GM12878 (cell line): ENCODE results near the gene PRTFDC1. TPM values are rescaled to one million over a fixed set of nuclear protein-coding genes. Genes with fewer than 3 reads are reported as not detected.
A peak's percentile ranks its signal among the peaks of the same experiment; 100 is the strongest.

Source experiments
- ATAC-seq: fragments of 200-7000 bp; cut with Tn5 transposase; 3 replicates; pipeline ENCODE4 v1.9.1; 2020; ENCODE audit warnings: mild to moderate bottlenecking, moderate library complexity
- Bru-seq: library from RNA; stranded (reverse); fragments of 400-500 nt; gene quantifications from one replicate; lab custom pipeline; 2021; lab: Mats Ljungman, UMichigan
- BruChase-seq, 2 experiments: library from RNA; stranded (reverse); fragments of 400-500 nt; gene quantifications; one replicate each; lab custom pipeline; 2021; lab: Mats Ljungman, UMichigan
- BruUV-seq: library from RNA; stranded (reverse); fragments of 400-500 nt; replicated peaks from 2 replicates; lab custom pipeline; 2021; lab: Mats Ljungman, UMichigan
- CTCF ChIA-PET: fragments of 300-600 bp; sonication (Branson Sonifier 250); formaldehyde crosslinking; extraction: SDS; loops from one replicate; lab custom pipeline; 2021; ENCODE audit warnings: inconsistent platforms; lab: Yijun Ruan, JAX
- POLR2A ChIA-PET: fragments of 350-600 bp; formaldehyde crosslinking; extraction: SDS; loops from one replicate; lab custom pipeline; 2021; ENCODE audit warnings: inconsistent platforms; lab: Charles Lee
- RAD21 ChIA-PET: fragments of 300-600 bp; sonication (Branson Sonifier 250); formaldehyde crosslinking; loops from one replicate; lab custom pipeline; 2023; ENCODE audit warnings: antibody characterized with exemption; ENCODE audit not compliant: unreplicated experiment; lab: Charles Lee
- SMC1A ChIA-PET: fragments of 300-600 bp; sonication (Branson Sonifier 250); formaldehyde crosslinking; loops from one replicate; lab custom pipeline; 2023; ENCODE audit not compliant: unreplicated experiment, uncharacterized antibody; lab: Charles Lee
- DNase-seq: peaks from one replicate; pipeline ENCODE4 v3.0.0-alpha.2; 2011; ENCODE audit warnings: low read depth, low spot score
- FAIRE-seq: peaks from 3 replicates; lab custom pipeline; 2011; peaks lifted over from hg19 to GRCh38; lab: Jason Lieb, UNC
- H2AFZ ChIP-seq: 2 replicates; pipeline ENCODE4 v1.6.0; 2011; ENCODE audit warnings: low read depth, low read length, control low read depth; ENCODE audit not compliant: control insufficient read depth
- H3K27ac ChIP-seq: 2 replicates; pipeline ENCODE4 v1.5.1; 2011; ENCODE audit warnings: control low read depth; ENCODE audit not compliant: control insufficient read depth, insufficient read depth
- H3K27me3 ChIP-seq, 2 experiments: replicated peaks in 1 of 2; 2 replicates each; pipeline versions ENCODE4 v1.6.0 to v1.6.1; 2011; ENCODE audit warnings: low read length in 1 of 2; ENCODE audit not compliant: control insufficient read depth in 2 of 2, insufficient read depth in 2 of 2
- H3K36me3 ChIP-seq, 2 experiments: 2 replicates each; pipeline ENCODE4 v1.5.1; 2011; ENCODE audit warnings: low read length in 1 of 2; ENCODE audit not compliant: control insufficient read depth in 2 of 2, insufficient read depth in 2 of 2
- H3K4me1 ChIP-seq: 2 replicates; pipeline ENCODE4 v1.6.1; 2011; ENCODE audit warnings: mild to moderate bottlenecking, low read length, moderate library complexity, mixed read lengths; ENCODE audit not compliant: control insufficient read depth, insufficient read depth
- H3K4me2 ChIP-seq: 2 replicates; pipeline ENCODE4 v1.6.0; 2011; ENCODE audit warnings: control low read depth; ENCODE audit not compliant: control insufficient read depth, insufficient read depth
- H3K4me3 ChIP-seq: fragments of 200-600 bp; sonication (generic); 2 replicates; pipeline ENCODE4 v1.5.1; 2016
- H3K79me2 ChIP-seq: 2 replicates; pipeline ENCODE4 v1.6.0; 2011; ENCODE audit warnings: low read length; ENCODE audit not compliant: control insufficient read depth, insufficient read depth
- H3K9ac ChIP-seq: 2 replicates; pipeline ENCODE4 v1.8.0; 2011; ENCODE audit warnings: low read length, control low read depth, mixed read lengths; ENCODE audit not compliant: control insufficient read depth, insufficient read depth
- H3K9me3 ChIP-seq: replicated peaks from 3 replicates; pipeline ENCODE4 v1.5.1; 2011; ENCODE audit warnings: mild to moderate bottlenecking, low read length; ENCODE audit not compliant: control insufficient read depth, insufficient read depth
- H4K20me1 ChIP-seq: 2 replicates; pipeline ENCODE4 v1.6.0; 2011; ENCODE audit not compliant: control insufficient read depth, insufficient read depth
- EED ChIP-seq: sonication (generic); IDR thresholded peaks from 2 replicates; pipeline ENCODE4 v1.6.1; 2016; ENCODE audit warnings: antibody characterized with exemption, low read depth
- EZH2 ChIP-seq: IDR thresholded peaks from 2 replicates; pipeline ENCODE4 v1.6.1; 2012; ENCODE audit warnings: low read depth, mild to moderate bottlenecking, control low read depth, inconsistent platforms, low read length, borderline replicate concordance; ENCODE audit not compliant: control insufficient read depth
- MYB ChIP-seq: fragments of 150-350 bp; IDR thresholded peaks from 2 replicates; pipeline ENCODE4 v1.6.1; 2014; ENCODE audit warnings: mild to moderate bottlenecking, low read depth, low read length, borderline replicate concordance
- POLR2AphosphoS2 ChIP-seq: IDR thresholded peaks from 2 replicates; pipeline ENCODE4 v1.6.1; 2011; ENCODE audit warnings: low read depth, mild to moderate bottlenecking, low read length, improper control_type of control experiment, moderate library complexity
- POLR2AphosphoS5 ChIP-seq: IDR thresholded peaks from 2 replicates; pipeline ENCODE4 v1.6.1; 2011; ENCODE audit warnings: mild to moderate bottlenecking, low read length, inconsistent platforms
- RB1 ChIP-seq: fragments of 450-650 bp; formaldehyde crosslinking; IDR thresholded peaks from 2 replicates; pipeline ENCODE4 v1.6.1; 2017; ENCODE audit warnings: mild to moderate bottlenecking, borderline replicate concordance
- RFX5 ChIP-seq: IDR thresholded peaks from 2 replicates; pipeline ENCODE4 v1.6.1; 2011; ENCODE audit warnings: low read depth, low read length, improper control_type of control experiment
- SIN3A ChIP-seq: IDR thresholded peaks from 2 replicates; pipeline ENCODE4 v1.6.1; 2012; ENCODE audit warnings: low read depth, low read length, improper control_type of control experiment
- SMARCA5 ChIP-seq: fragments of 450-650 bp; IDR thresholded peaks from 2 replicates; pipeline ENCODE4 v1.6.1; 2017; ENCODE audit warnings: mild to moderate bottlenecking
- WGBS: methylation state at CpG from one replicate; pipeline ENCODE4 v1.1.6; 2016; ENCODE audit warnings: low lambda C conversion rate; ENCODE audit not compliant: insufficient replicate concordance, insufficient coverage; ENCODE audit errors: missing lambda C conversion rate; 5-methylcytosine and 5-hydroxymethylcytosine counted together
- in situ Hi-C: fragments of 300-500 bp; cut with MboI; formaldehyde crosslinking; loops from 9 replicates; pipeline ENCODE4 v1.14.3; 2018; ENCODE audit warnings: mixed read lengths
- intact Hi-C: fragments of 100-400 bp; cut with micrococcal nuclease; formaldehyde crosslinking; loops from one replicate; pipeline ENCODE4 v1.14.2; 2022; ENCODE audit not compliant: unreplicated experiment
- long read RNA-seq, 2 experiments: library from polyadenylated mRNA; unstranded; transcript quantifications; one replicate each; pipeline ENCODE4 v2.0.0, GENCODE V29; 2019 to 2020
- polyA minus RNA-seq, 3 experiments: library from RNA; depleted of rRNA, polyadenylated mRNA; stranded (reverse); fragments of >200 nt; gene quantifications; 2 replicates each; pipeline ENCODE4 v1.2.3, GENCODE V29; 2011
- polyA plus RNA-seq, 11 experiments: library from polyadenylated mRNA; depleted of rRNA in 4 of 11; unstranded in 6 of 11; stranded (reverse) in 5 of 11; fragments of >200 nt; fragmentation: Nextera tagmentation in 4 of 11; fragmentation: Illumina TruSeq in 1 of 11; extraction: Ambion mirVana in 4 of 11; extraction: Trizol in 1 of 11; gene quantifications; 1 replicate in 1 of 11; 2 replicates in 10 of 11; pipeline versions ENCODE4 v1.2.1 to v1.2.3, GENCODE V29; 2011 to 2016; ENCODE audit warnings: inconsistent platforms in 2 of 11, missing spikeins in 2 of 11, low read depth in 1 of 11
- total RNA-seq, 4 experiments: library from RNA; depleted of rRNA in 3 of 4; stranded (reverse); fragments of >200 nt in 3 of 4; fragmentation: Illumina TruSeq in 1 of 4; extraction: Trizol in 1 of 4; gene quantifications; 2 replicates each; pipeline versions ENCODE4 v1.2.1 to v1.2.3, GENCODE V29; 2013 to 2021
- TF ChIP-seq, protein P1 (sequence below), 3 experiments: IDR thresholded peaks in 2 of 3; conservative IDR thresholded peaks in 1 of 3; 2 replicates each; pipeline ENCODE4 v1.5.1; 2011; ENCODE audit warnings: low read depth in 3 of 3, low read length in 3 of 3, mild to moderate bottlenecking in 3 of 3, control low read depth in 2 of 3, moderate library complexity in 2 of 3, inconsistent platforms in 1 of 3, mixed read lengths in 1 of 3; ENCODE audit not compliant: control insufficient read depth in 2 of 3, insufficient read depth in 1 of 3; ENCODE audit errors: extremely low read depth in 1 of 3
- TF ChIP-seq, protein P2 (sequence below): fragments of 450-650 bp; IDR thresholded peaks from 2 replicates; pipeline ENCODE4 v1.6.1; 2016; ENCODE audit warnings: mild to moderate bottlenecking, moderate library complexity, borderline replicate concordance

PRTFDC1 gene, protein sequence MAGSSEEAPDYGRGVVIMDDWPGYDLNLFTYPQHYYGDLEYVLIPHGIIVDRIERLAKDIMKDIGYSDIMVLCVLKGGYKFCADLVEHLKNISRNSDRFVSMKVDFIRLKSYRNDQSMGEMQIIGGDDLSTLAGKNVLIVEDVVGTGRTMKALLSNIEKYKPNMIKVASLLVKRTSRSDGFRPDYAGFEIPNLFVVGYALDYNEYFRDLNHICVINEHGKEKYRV
- 13.4 and 13.7 TPM in 2 replicates for total RNA-seq (2013; cell fraction: nucleolus; rRNA removed)
- 5.5 and 7.3 TPM in 2 replicates for total RNA-seq (2014; rRNA removed)
- total RNA-seq (2014; rRNA removed; fragmentation: Illumina TruSeq; extraction: Trizol) = 9.2 and 11.2 TPM in 2 replicates
- 6.7 and 7.4 TPM in 2 replicates for total RNA-seq (2021)
- polyA plus RNA-seq (2011; ENCODE audit: low read depth) = 2.4 TPM
- polyA plus RNA-seq (2011; rRNA removed) = 8.9 and 13.9 TPM in 2 replicates
- 5.3 TPM in 2 replicates for polyA plus RNA-seq (2011; cell fraction: cytosol; rRNA removed)
- polyA plus RNA-seq (2011; cell fraction: nucleus; rRNA removed) = 3.0 and 3.8 TPM in 2 replicates
- 1.4 and 1.9 TPM in 2 replicates for polyA plus RNA-seq (2012)
- 12.5 and 14.0 TPM in 2 replicates for polyA plus RNA-seq (2014; fragmentation: Illumina TruSeq; extraction: Trizol)
- polyA plus RNA-seq (2014; fragmentation: Nextera tagmentation; extraction: Ambion mirVana) = 10 to 100 TPM; 13.5 to 17.3 TPM
- 8.0 and 10.1 TPM in 2 replicates for polyA plus RNA-seq (2014; rRNA removed)
- 10 to 100 TPM; 13.8 to 14.2 TPM for polyA plus RNA-seq (2016; fragmentation: Nextera tagmentation; extraction: Ambion mirVana)
- 5.7 and 9.3 TPM in 2 replicates for polyA minus RNA-seq (2011; rRNA and poly(A)+ RNA removed)
- polyA minus RNA-seq (2011; cell fraction: cytosol; rRNA and poly(A)+ RNA removed) = 3.4 TPM in 1 of 2 replicates, not detected in the other
- 1.6 and 2.2 TPM in 2 replicates for polyA minus RNA-seq (2011; cell fraction: nucleus; rRNA and poly(A)+ RNA removed)
- Bru-seq, nascent RNA = percentile 45 among the genes with signal in this experiment
- BruChase-seq, experiment 1, labeled RNA remaining after a 6-hour chase = percentile 38 among the genes with signal in this experiment
- BruChase-seq, experiment 2, labeled RNA remaining after a 2-hour chase = percentile 38 among the genes with signal in this experiment
- long read RNA-seq, experiment 1, partial matches to known transcripts = 0 of 5 reads
- long read RNA-seq, experiment 1, other reads (novel, unspliced or antisense) = 2 of 5 reads
- long read RNA-seq, experiment 2, partial matches to known transcripts = 4 of 12 reads
- long read RNA-seq, experiment 2, other reads (novel, unspliced or antisense) = 3 of 12 reads

DNA sequence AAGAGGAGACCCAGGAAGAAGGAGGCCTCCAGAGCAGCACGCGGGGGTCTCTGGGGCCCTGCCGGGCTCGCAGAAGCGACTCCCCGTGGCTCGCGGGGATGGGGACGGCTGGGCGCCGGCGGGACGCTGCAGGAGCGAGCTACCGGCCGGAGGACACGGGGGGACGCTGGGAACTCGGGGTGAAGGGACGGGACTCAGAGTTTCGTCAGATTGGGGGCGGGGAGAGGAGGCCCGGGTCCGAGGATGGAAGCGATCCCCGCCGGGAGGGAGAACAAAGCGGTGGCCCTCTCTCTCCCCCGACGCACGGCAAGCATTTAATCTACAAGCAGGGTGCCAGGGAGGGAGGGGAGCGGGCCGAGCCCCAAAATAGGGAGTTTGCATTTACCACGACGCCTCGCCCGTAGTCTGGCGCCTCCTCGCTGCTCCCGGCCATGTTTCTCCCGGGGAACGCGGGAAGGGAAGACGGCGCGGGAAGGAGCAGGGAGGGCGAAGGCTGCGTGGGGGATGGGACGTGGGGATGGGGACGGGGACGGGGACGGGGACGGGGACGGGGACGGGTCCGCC lies at the start of gene PRTFDC1:
TSS of gene PRTFDC1 (minus strand) at position 464 of the 564 bp plus-strand sequence. CDS start at position 433, 31 bp downstream.
- in situ Hi-C loops = no loop called here
- Histone ChIP-seq H3K4me3 (peak within 1 kb of the TSS; percentile 66; the same call in 1 of the 2 replicates), H3K9ac (peak within 1 kb of the TSS; percentile 66), H2AFZ (peak within 1 kb of the TSS; percentile 85), H3K9me3 (no peaks in the 10 kb centered on the region; the same call in 1 of the 3 replicates), H3K4me1 (peaks cover 3% of the 10 kb centered on the region; the same call in 1 of the 2 replicates), H3K4me2 (peak within 1 kb of the TSS; percentile 78), H3K27ac (no peak within 1 kb of the TSS), H3K79me2 (no peaks in the 10 kb centered on the region), H3K36me3 (no peaks in the 10 kb centered on the region), H3K27me3 (no peaks in the 10 kb centered on the region), H4K20me1 (no peaks in the 10 kb centered on the region)
- ChIA-PET SMC1A (interaction anchor here (0.6 to 7.1 kb wide), 34 partner anchors 10 to 330 kb away, joined by 3 to 70 read pairs (median 4); no protein-coding TSS in a partner anchor), CTCF (interaction anchor here (0.6 to 5.6 kb wide), 22 partner anchors 10 to 335 kb away, joined by 3 to 56 read pairs (median 4); no protein-coding TSS in a partner anchor), RAD21 (interaction anchor here (0.7 to 16.1 kb wide), 25 partner anchors 10 to 334 kb away, joined by 3 to 274 read pairs (median 4); partner anchors contain the start of genes ARHGAP21 and THNSL1), POLR2A (interaction anchor here (0.9 to 7.0 kb wide), 9 partner anchors 10 to 227 kb away, joined by 3 to 103 read pairs (median 4); partner anchors contain the start of gene ARHGAP21)
- BruUV-seq = no TSS peak
- no peak for DNase-seq
- 1% methylated on average over 40 of the region's 56 CpGs for WGBS
- intact Hi-C loops = no loop called here
- FAIRE-seq = no peak
- peak; percentile 39 for ATAC-seq
- TF ChIP-seq, protein P1, sequence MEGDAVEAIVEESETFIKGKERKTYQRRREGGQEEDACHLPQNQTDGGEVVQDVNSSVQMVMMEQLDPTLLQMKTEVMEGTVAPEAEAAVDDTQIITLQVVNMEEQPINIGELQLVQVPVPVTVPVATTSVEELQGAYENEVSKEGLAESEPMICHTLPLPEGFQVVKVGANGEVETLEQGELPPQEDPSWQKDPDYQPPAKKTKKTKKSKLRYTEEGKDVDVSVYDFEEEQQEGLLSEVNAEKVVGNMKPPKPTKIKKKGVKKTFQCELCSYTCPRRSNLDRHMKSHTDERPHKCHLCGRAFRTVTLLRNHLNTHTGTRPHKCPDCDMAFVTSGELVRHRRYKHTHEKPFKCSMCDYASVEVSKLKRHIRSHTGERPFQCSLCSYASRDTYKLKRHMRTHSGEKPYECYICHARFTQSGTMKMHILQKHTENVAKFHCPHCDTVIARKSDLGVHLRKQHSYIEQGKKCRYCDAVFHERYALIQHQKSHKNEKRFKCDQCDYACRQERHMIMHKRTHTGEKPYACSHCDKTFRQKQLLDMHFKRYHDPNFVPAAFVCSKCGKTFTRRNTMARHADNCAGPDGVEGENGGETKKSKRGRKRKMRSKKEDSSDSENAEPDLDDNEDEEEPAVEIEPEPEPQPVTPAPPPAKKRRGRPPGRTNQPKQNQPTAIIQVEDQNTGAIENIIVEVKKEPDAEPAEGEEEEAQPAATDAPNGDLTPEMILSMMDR (IDR thresholded peaks at IDR 0.05 in 2 of 3, conservative IDR thresholded peaks at IDR 0.05 in 1 of 3; ENCODE audit: control insufficient read depth in 2 of 3, extremely low read depth in 1 of 3, insufficient read depth in 1 of 3, low read depth in 3 of 3, low read length in 3 of 3) = peak in 1 of 3 experiments; percentile 19; a peak in 1 of 6 replicates
- TF ChIP-seq MYB = no peak
- TF ChIP-seq, protein P2, sequence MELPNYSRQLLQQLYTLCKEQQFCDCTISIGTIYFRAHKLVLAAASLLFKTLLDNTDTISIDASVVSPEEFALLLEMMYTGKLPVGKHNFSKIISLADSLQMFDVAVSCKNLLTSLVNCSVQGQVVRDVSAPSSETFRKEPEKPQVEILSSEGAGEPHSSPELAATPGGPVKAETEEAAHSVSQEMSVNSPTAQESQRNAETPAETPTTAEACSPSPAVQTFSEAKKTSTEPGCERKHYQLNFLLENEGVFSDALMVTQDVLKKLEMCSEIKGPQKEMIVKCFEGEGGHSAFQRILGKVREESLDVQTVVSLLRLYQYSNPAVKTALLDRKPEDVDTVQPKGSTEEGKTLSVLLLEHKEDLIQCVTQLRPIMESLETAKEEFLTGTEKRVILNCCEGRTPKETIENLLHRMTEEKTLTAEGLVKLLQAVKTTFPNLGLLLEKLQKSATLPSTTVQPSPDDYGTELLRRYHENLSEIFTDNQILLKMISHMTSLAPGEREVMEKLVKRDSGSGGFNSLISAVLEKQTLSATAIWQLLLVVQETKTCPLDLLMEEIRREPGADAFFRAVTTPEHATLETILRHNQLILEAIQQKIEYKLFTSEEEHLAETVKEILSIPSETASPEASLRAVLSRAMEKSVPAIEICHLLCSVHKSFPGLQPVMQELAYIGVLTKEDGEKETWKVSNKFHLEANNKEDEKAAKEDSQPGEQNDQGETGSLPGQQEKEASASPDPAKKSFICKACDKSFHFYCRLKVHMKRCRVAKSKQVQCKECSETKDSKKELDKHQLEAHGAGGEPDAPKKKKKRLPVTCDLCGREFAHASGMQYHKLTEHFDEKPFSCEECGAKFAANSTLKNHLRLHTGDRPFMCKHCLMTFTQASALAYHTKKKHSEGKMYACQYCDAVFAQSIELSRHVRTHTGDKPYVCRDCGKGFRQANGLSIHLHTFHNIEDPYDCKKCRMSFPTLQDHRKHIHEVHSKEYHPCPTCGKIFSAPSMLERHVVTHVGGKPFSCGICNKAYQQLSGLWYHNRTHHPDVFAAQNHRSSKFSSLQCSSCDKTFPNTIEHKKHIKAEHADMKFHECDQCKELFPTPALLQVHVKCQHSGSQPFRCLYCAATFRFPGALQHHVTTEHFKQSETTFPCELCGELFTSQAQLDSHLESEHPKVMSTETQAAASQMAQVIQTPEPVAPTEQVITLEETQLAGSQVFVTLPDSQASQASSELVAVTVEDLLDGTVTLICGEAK = no peak
- 0 out of 2 replicates have a peak, but pooled peaks have one; percentile 22 for TF ChIP-seq POLR2AphosphoS2
- TF ChIP-seq POLR2AphosphoS5 = no peak
- TF ChIP-seq SIN3A = 0 out of 2 replicates have a peak, but pooled peaks have one; percentile 43
- peak; percentile 59 for TF ChIP-seq EED
- no peak for TF ChIP-seq RFX5
- no peak for TF ChIP-seq RB1
- no peak for TF ChIP-seq EZH2
- TF ChIP-seq SMARCA5 = no peak
